ENCODE measurements around the gene TPGS2.

GRCh38 chr18:36811430-36811829 lies 17.4 kb downstream of the TPGS2 start:
- no peak for TF ChIP-seq CTCF (IDR thresholded peaks at IDR 0.05)
- TF ChIP-seq POLR2AphosphoS5 (IDR thresholded peaks at IDR 0.05), result no peak

Measured in suprapubic skin (tissue), 3 donors.